ENCODE measurements around the gene SOHLH1. TPM values are rescaled to one million over a fixed set of nuclear protein-coding genes. Genes with fewer than 3 reads are reported as not detected.

SOHLH1 gene
- total RNA-seq, 1 donor from 2014 or later = not detected

- no peak overlapping the region for H3K4me3 Mint-ChIP-seq
- no peaks in the 10 kb centered on the region for H3K36me3 Mint-ChIP-seq (ENCODE audit: low read depth)
- H3K27ac Mint-ChIP-seq (ENCODE audit: unreplicated experiment) = no peak overlapping the region
- H3K4me1 Mint-ChIP-seq = no peaks in the 10 kb centered on the region
- peaks cover 12% of the 10 kb centered on the region for H3K27me3 Mint-ChIP-seq (ENCODE audit: low read depth)
- H3K9me3 Mint-ChIP-seq = no peaks in the 10 kb centered on the region
- DNase-seq (ENCODE audit: low read depth, low spot score) = no peak
- no peak for TF ChIP-seq CTCF (conservative IDR thresholded peaks at IDR 0.05)
These were observed 2.0 kb upstream of the SOHLH1 start for GRCh38 chr9:135701067-135701958.

GRCh38 chr9:135700525-135700924 lies 1.2 kb upstream of the SOHLH1 start:
- no peaks in the 10 kb centered on the region for H3K9me3 Mint-ChIP-seq

GRCh38 chr9:135698767-135699166 lies 514 bp downstream of the SOHLH1 start:
- Mint-ChIP-seq H3K4me1 (no peaks in the 10 kb centered on the region), H3K36me3 (ENCODE audit: low read depth) (no peaks in the 10 kb centered on the region), H3K27ac (ENCODE audit: unreplicated experiment) (no peak overlapping the region), H3K9me3 (no peaks in the 10 kb centered on the region), H3K4me3 (no peak overlapping the region), H3K27me3 (ENCODE audit: low read depth) (peaks cover 12% of the 10 kb centered on the region)
- no peak for TF ChIP-seq CTCF (conservative IDR thresholded peaks at IDR 0.05)
- DNase-seq (ENCODE audit: low read depth, low spot score) = no peak

More at GRCh38 chr9:135700525-135700924, 1.2 kb upstream of the SOHLH1 start:
- no peak for TF ChIP-seq CTCF (conservative IDR thresholded peaks at IDR 0.05)
- no peak for DNase-seq (ENCODE audit: low read depth, low spot score)
- no peak overlapping the region for H3K4me3 Mint-ChIP-seq
- no peak overlapping the region for H3K27ac Mint-ChIP-seq (ENCODE audit: unreplicated experiment)
- no peaks in the 10 kb centered on the region for H3K36me3 Mint-ChIP-seq (ENCODE audit: low read depth)
- H3K4me1 Mint-ChIP-seq = no peaks in the 10 kb centered on the region
- H3K27me3 Mint-ChIP-seq (ENCODE audit: low read depth) = peaks cover 12% of the 10 kb centered on the region

GRCh38 chr9:135698236-135698635 lies 1.0 kb downstream of the SOHLH1 start:
- H3K4me1 Mint-ChIP-seq = no peaks in the 10 kb centered on the region
- H3K4me3 Mint-ChIP-seq = no peak overlapping the region
- no peak for TF ChIP-seq CTCF (conservative IDR thresholded peaks at IDR 0.05)
- peaks cover 7% of the 10 kb centered on the region for H3K27me3 Mint-ChIP-seq (ENCODE audit: low read depth)
- DNase-seq (ENCODE audit: low read depth, low spot score) = no peak
- no peaks in the 10 kb centered on the region for H3K9me3 Mint-ChIP-seq
- H3K36me3 Mint-ChIP-seq (ENCODE audit: low read depth) = no peaks in the 10 kb centered on the region
- no peak overlapping the region for H3K27ac Mint-ChIP-seq (ENCODE audit: unreplicated experiment)

GRCh38 chr9:135697226-135697625 lies 2.1 kb downstream of the SOHLH1 start:
- H3K36me3 Mint-ChIP-seq (ENCODE audit: low read depth) = no peaks in the 10 kb centered on the region
- no peaks in the 10 kb centered on the region for H3K4me1 Mint-ChIP-seq
- TF ChIP-seq CTCF (conservative IDR thresholded peaks at IDR 0.05) = no peak
- no peak overlapping the region for H3K4me3 Mint-ChIP-seq
- H3K27ac Mint-ChIP-seq (ENCODE audit: unreplicated experiment) = no peak overlapping the region
- no peaks in the 10 kb centered on the region for H3K27me3 Mint-ChIP-seq (ENCODE audit: low read depth)
- no peak for DNase-seq (ENCODE audit: low read depth, low spot score)
- H3K9me3 Mint-ChIP-seq = no peaks in the 10 kb centered on the region
